AG20443 (cell line): Measurements from ENCODE around the gene HEBP1.

Source experiments
- DNase-seq: peaks from one replicate; pipeline ENCODE4 v3.0.0; 2012; ENCODE audit warnings: low spot score, mixed read lengths

Gene HEBP1

GRCh38 chr12:13023811-13024530 is 23.9 kb upstream of the HEBP1 start:
- DNase-seq, result peak; percentile 71

DNA sequence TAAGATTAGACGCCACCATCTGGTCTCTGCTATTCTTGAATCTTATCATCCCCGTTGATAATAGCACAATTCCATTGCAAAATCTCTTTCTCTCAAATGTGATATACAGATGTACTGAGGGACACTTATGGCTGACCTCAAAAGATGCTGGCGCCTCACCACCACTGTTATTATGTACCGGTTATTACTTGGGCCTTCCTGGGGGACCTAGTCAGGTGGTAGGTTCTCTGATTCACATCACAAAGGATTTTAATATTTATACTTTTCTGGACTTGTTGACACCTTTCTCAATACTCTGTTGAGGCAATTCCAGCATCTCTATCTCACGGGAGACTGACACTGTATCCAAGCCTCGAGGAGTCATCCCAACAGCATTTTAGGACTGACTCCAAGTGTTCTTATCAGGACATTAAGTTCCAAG is 22.8 kb upstream of the HEBP1 start:
- DNase-seq, result no peak

GRCh38 chr12:13011098-13011497 is 11.0 kb upstream of the HEBP1 start:
- no peak for DNase-seq

- DNase-seq, result no peak
Measured at GRCh38 chr12:13008741-13009380, 8.8 kb upstream of the HEBP1 start.

- no peak for DNase-seq
Measured at GRCh38 chr12:13007496-13008233, 7.6 kb upstream of the HEBP1 start.

- DNase-seq, result no peak
Measured at GRCh38 chr12:13005649-13006048, 5.6 kb upstream of the HEBP1 start.

- DNase-seq, result no peak
Measured at GRCh38 chr12:13004986-13005385, 4.9 kb upstream of the HEBP1 start.

- DNase-seq, result peak; percentile 34
Measured at GRCh38 chr12:13004361-13004760, 4.3 kb upstream of the HEBP1 start.

GRCh38 chr12:13002301-13003097 is 2.4 kb upstream of the HEBP1 start:
- no peak for DNase-seq

DNA sequence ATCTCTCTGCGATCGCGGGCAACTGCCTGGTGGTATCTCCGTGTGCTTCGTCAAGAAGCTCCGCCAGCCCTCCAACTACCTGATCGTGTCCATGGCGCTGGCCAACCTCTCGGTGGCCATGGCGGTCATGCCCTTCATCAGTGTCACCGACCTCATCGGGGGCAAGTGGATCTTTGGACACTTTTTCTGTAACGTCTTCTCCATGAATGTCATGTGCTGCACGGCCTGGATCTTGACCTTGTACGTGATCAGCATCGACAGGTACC is 1.6 kb upstream of the HEBP1 start:
- no peak for DNase-seq

- peak; percentile 89 for DNase-seq
Measured at GRCh38 chr12:13000925-13001774, 1.1 kb upstream of the HEBP1 start.

DNA sequence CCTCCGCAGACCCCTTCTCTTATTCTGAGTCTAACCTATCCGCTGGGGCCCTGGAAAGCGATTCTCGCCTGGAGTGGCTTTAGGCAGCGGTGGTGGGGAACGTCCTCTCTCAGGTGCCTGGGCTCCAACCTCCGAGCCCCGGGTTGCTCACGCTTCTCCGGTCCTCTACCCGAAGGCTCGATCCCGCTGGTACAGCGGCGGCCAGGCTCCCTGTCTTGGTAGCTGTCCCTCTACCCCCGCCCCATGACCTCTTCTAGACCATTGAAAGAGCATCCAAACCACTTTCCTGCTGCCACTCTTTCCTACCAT is 505 bp upstream of the HEBP1 start:
- peak; percentile 49 for DNase-seq

- peak; percentile 30 for DNase-seq
Measured at GRCh38 chr12:12999271-12999958, 650 bp downstream of the HEBP1 start.

- DNase-seq, result no peak
Measured at GRCh38 chr12:12998248-12998647, 1.8 kb downstream of the HEBP1 start.

GRCh38 chr12:12997734-12998133 is 2.3 kb downstream of the HEBP1 start:
- no peak for DNase-seq

- no peak for DNase-seq
Measured at GRCh38 chr12:12997156-12997555, 2.9 kb downstream of the HEBP1 start.

GRCh38 chr12:12996209-12996608 is 3.9 kb downstream of the HEBP1 start:
- no peak for DNase-seq

DNA sequence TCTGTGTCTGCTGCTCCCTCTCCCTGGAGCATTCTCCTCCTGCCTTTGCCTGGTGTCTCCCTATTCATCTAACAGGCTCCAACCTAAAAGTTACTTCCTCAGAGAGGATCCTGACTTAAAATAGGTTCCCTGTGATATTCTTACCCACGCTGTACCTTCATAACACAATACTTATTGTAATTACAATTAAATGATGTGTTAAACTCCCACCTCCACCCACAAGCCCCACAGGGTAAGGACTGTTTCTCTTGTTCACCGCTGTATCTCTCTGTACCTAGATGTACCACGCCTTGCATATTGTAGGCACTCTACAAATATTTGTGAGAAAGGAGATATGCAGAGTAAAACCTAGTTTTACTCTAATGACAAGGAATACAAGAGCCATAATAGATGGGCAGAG is 5.0 kb downstream of the HEBP1 start:
- no peak for DNase-seq

DNA sequence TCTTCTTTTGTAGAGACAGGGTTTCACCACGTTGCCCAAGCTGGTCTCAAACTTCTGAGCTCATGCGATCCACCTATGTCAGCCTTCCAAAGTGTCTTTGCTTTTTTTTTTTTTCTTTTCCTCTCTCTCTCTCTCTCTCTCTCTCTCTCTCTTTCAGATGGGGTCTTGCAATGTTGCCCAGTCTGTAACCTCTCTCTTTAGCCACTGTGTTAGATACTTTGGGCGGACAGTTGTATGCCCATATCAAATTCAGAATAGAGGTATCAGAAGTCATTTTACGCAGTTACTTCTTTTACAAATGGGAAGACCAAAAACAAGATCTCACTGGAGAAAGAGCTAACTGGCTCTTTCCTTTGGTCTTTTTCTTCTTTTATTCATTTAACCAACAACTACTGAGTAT is 6.7 kb downstream of the HEBP1 start:
- no peak for DNase-seq

DNA sequence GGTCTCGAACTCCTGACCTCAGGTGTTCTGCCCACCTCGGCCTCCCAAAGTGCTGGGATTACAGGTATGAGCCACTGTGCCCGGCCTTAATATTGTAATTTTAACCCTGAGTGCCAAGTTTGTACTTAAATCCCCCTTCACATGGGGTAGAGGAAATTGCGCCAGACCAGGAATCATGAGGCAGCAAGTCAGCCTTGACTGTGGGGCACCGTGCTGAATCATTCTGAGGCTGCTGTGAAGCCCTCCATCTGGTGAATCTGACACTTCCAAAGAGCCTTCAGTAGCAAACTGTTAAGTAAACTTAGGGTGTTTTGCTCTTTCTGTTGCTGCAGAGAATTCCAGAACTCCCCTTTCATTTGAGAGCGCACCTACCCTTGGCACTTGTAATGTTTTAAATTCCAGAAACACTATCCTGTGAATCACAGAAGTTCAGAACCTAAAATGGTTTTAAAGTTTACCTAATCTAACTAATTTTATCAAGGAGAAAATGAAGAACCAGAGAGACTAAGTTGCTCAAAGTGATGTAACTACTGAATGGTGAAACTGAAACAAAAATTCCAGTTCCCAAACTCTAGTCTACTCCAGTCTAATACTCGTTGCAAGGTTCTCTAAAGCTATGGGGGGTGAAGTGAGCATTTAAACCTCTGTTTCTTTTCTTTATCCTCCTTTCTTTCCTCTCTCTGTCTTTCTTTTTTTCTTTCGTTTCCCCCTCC is 7.5 kb downstream of the HEBP1 start:
- peak; percentile 70 for DNase-seq
